ENCODE results near the gene STK40. TPM values are rescaled to one million over a fixed set of nuclear protein-coding genes. Genes with fewer than 3 reads are reported as not detected.

The STK40 gene
- total RNA-seq, 6 donors from 2014 or later: 26.2 to 100 (median 69.1) TPM

- Histone ChIP-seq H3K4me1 (peaks cover 28 to 39% (median 36%) of the 10 kb centered on the region in 4 donors), H3K27ac (peak overlapping the region; percentile 65 to 78 (median 76)), H3K36me3 (peaks cover 29 to 76% (median 59%) of the 10 kb centered on the region in 4 donors), H3K9me3 (no peaks in the 10 kb centered on the region), H3K4me3 (no peak overlapping the region), H3K27me3 (no peaks in the 10 kb centered on the region)
- TF ChIP-seq CTCF (IDR thresholded peaks at IDR 0.05): no peak
- WGBS, 2 donors: 99% methylated on average over 8 of the region's 16 CpGs; no CpG with 5 or more reads in 1 of the 2 donors
- DNase-seq: no peak
- no peak for ATAC-seq (ENCODE audit: low FRiP score in 2 of 2)
Observed at GRCh38 chr1:36349839-36350238, 35.9 kb downstream of the STK40 start.

- Histone ChIP-seq H3K27ac (peak overlapping the region in 3 of 4 donors; percentile 74 to 78 (median 77)), H3K4me1 (peaks cover 28 to 39% (median 36%) of the 10 kb centered on the region in 4 donors), H3K27me3 (no peaks in the 10 kb centered on the region), H3K9me3 (no peaks in the 10 kb centered on the region), H3K4me3 (no peak overlapping the region), H3K36me3 (peaks cover 24 to 76% (median 59%) of the 10 kb centered on the region in 4 donors)
- 61 to 62% methylated on average over 7 of the region's 7 CpGs for WGBS, 2 donors
- DNase-seq (no peak), ATAC-seq (ENCODE audit: low FRiP score in 2 of 2) (peak in 1 of 2 donors; percentile 4)
- no peak for TF ChIP-seq POLR2A (IDR thresholded peaks at IDR 0.05)
- no peak for TF ChIP-seq CTCF (IDR thresholded peaks at IDR 0.05)
- no peak for TF ChIP-seq POLR2AphosphoS5 (IDR thresholded peaks at IDR 0.05)
- no peak for TF ChIP-seq EP300 (IDR thresholded peaks at IDR 0.05)
Observed at GRCh38 chr1:36349241-36349671, 36.5 kb downstream of the STK40 start.

GRCh38 chr1:36346741-36347370 lies 38.9 kb downstream of the STK40 start:
- no peak for ATAC-seq (ENCODE audit: low FRiP score in 2 of 2)
- TF ChIP-seq POLR2A (IDR thresholded peaks at IDR 0.05) (no peak), POLR2AphosphoS5 (IDR thresholded peaks at IDR 0.05) (no peak), CTCF (IDR thresholded peaks at IDR 0.05) (no peak), EP300 (IDR thresholded peaks at IDR 0.05) (no peak)
- Histone ChIP-seq H3K27ac (no peak overlapping the region), H3K9me3 (no peaks in the 10 kb centered on the region), H3K36me3 (peaks cover 16 to 79% (median 64%) of the 10 kb centered on the region in 4 donors), H3K4me3 (no peak overlapping the region), H3K4me1 (peaks cover 23 to 40% (median 33%) of the 10 kb centered on the region in 4 donors), H3K27me3 (no peaks in the 10 kb centered on the region)
- whole genome bisulfite sequencing, 2 donors: 96 to 98% methylated on average over 6 to 8 of the region's 8 CpGs
- no peak for DNase-seq

- Histone ChIP-seq H3K36me3 (peaks cover 16 to 89% (median 79%) of the 10 kb centered on the region in 4 donors), H3K27ac (no peak overlapping the region), H3K4me1 (peaks cover 13 to 25% (median 18%) of the 10 kb centered on the region in 4 donors), H3K9me3 (no peaks in the 10 kb centered on the region), H3K27me3 (no peaks in the 10 kb centered on the region), H3K4me3 (no peak overlapping the region)
- TF ChIP-seq CTCF (IDR thresholded peaks at IDR 0.05) (no peak), EP300 (IDR thresholded peaks at IDR 0.05) (no peak), POLR2A (IDR thresholded peaks at IDR 0.05) (no peak), POLR2AphosphoS5 (IDR thresholded peaks at IDR 0.05) (no peak)
- ATAC-seq (ENCODE audit: low FRiP score in 2 of 2) (no peak), DNase-seq (no peak)
- WGBS, 2 donors: 89 to 95% methylated on average over 4 to 7 of the region's 7 CpGs
Observed at GRCh38 chr1:36345353-36345752, 40.4 kb downstream of the STK40 start.

GRCh38 chr1:36344395-36344680 lies 41.4 kb downstream of the STK40 start:
- no peaks in the 10 kb centered on the region for H3K27me3 ChIP-seq
- H3K9me3 ChIP-seq: no peaks in the 10 kb centered on the region
- H3K4me3 ChIP-seq: no peak overlapping the region
- no peak overlapping the region for H3K27ac ChIP-seq
- peaks cover 6 to 23% (median 10%) of the 10 kb centered on the region in 4 donors for H3K4me1 ChIP-seq
- ATAC-seq (ENCODE audit: low FRiP score in 2 of 2): no peak
- H3K36me3 ChIP-seq: peaks cover 16 to 91% (median 79%) of the 10 kb centered on the region in 4 donors
- 86 to 92% methylated on average over 7 to 8 of the region's 8 CpGs for WGBS, 2 donors
- DNase-seq: no peak
- TF ChIP-seq EP300 (IDR thresholded peaks at IDR 0.05) (no peak), POLR2AphosphoS5 (IDR thresholded peaks at IDR 0.05) (no peak), CTCF (IDR thresholded peaks at IDR 0.05) (no peak), POLR2A (IDR thresholded peaks at IDR 0.05) (no peak)

All from upper lobe of left lung (tissue), 6 donors.